Measurements from ENCODE around the gene CCS. TPM values are rescaled to one million over a fixed set of nuclear protein-coding genes. Genes with fewer than 3 reads are reported as not detected.

CCS gene
- total and polyA plus RNA-seq, 7 experiments from 2014 or later: 32.8 to 63.5 (median 42.5) TPM

DNA sequence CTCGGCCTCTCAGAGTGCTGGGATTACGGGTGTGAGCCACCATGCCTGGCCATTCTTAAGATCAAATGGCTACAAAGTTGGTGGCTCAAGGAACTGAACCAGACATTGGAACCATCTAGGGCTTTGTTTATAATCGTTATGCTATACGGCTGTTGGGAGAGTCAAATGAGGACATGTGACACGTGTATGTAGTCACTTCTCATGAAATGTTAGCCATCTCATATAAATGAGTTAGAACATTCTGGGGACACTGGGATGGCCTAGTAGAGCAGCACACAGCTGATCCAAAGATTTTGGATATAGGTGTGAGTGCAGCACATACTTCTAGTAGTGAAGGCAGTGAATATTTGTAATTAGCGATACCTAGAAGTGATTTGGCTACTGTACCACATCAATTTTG is 38.9 kb downstream of the CCS start:
- Histone ChIP-seq H3K4me1 (ENCODE audit: control insufficient read depth in 2 of 2, insufficient read depth in 2 of 2, low read length in 2 of 2) (peaks cover 4% of the 10 kb centered on the region in 2 donors), H3K27me3 (ENCODE audit: control insufficient read depth in 2 of 2, insufficient read depth in 2 of 2, low read length in 2 of 2) (no peaks in the 10 kb centered on the region), H3K9me3 (ENCODE audit: control insufficient read depth in 2 of 3, low read length in 3 of 3) (no peaks in the 10 kb centered on the region), H3K4me3 (ENCODE audit: low read length) (no peak overlapping the region), H3K27ac (ENCODE audit: low read depth, low read length) (no peak overlapping the region), H3K36me3 (ENCODE audit: control insufficient read depth in 2 of 3, insufficient read depth in 3 of 3, low read length in 3 of 3) (peaks cover 9 to 49% (median 20%) of the 10 kb centered on the region in 3 experiments)
- ChIA-PET POLR2A (interaction anchor here (1.2 to 18.2 kb wide), 2 partner anchors 10 to 35 kb away, joined by 4 to 376 read pairs; partner anchors contain the start of gene RBM14), CTCF (no interaction called here)
- H3K27ac Mint-ChIP-seq: peak overlapping the region in 5 of 9 donors; percentile 2 to 72 (median 36)
- peaks cover 0 to 2% (median 0%) of the 10 kb centered on the region in 11 donors for H3K9me3 Mint-ChIP-seq
- peaks cover 31 to 58% (median 54%) of the 10 kb centered on the region in 7 donors for H3K4me1 Mint-ChIP-seq
- ATAC-seq (no peak), DNase-seq (no peak)
- no peaks in the 10 kb centered on the region for H3K27me3 Mint-ChIP-seq
- H3K36me3 Mint-ChIP-seq: peaks cover 0 to 40% (median 31%) of the 10 kb centered on the region in 5 donors
- intact Hi-C loops (cut with micrococcal nuclease): no loop called here
- no peak overlapping the region for H3K4me3 Mint-ChIP-seq

DNA sequence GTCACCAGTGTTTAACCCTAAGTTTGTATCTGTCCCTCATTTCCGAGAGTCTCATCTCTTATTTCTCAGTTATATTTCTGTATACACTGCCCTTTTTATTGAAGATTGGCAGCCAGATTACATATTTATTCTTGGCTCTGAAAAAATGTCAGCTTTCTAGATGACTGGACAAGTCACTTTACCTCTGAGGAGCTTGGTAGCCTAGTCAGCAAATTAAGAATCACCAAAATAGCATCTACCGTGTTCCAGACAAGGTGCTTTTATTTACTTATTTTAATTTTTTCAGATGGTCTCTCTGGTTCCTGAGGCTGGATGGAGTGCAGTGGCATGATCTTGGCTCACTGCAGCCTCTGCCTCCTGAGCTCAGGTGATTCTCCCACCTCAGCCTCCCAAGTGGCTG is 40.0 kb downstream of the CCS start:
- Mint-ChIP-seq H3K27me3 (no peaks in the 10 kb centered on the region), H3K4me3 (no peak overlapping the region), H3K9me3 (peaks cover 0 to 1% (median 0%) of the 10 kb centered on the region in 11 donors), H3K4me1 (peaks cover 33 to 58% (median 50%) of the 10 kb centered on the region in 7 donors), H3K36me3 (peaks cover 0 to 30% (median 27%) of the 10 kb centered on the region in 5 donors), H3K27ac (peak overlapping the region in 1 of 9 donors; percentile 72)
- Histone ChIP-seq H3K27me3 (ENCODE audit: control insufficient read depth in 2 of 2, insufficient read depth in 2 of 2, low read length in 2 of 2) (no peaks in the 10 kb centered on the region), H3K9me3 (ENCODE audit: control insufficient read depth in 2 of 3, low read length in 3 of 3) (no peaks in the 10 kb centered on the region), H3K4me3 (ENCODE audit: low read length) (no peak overlapping the region), H3K4me1 (ENCODE audit: control insufficient read depth in 2 of 2, insufficient read depth in 2 of 2, low read length in 2 of 2) (peaks cover 9 to 10% of the 10 kb centered on the region in 2 donors), H3K27ac (ENCODE audit: low read depth, low read length) (no peak overlapping the region), H3K36me3 (ENCODE audit: control insufficient read depth in 2 of 3, insufficient read depth in 3 of 3, low read length in 3 of 3) (peaks cover 6 to 38% (median 9%) of the 10 kb centered on the region in 3 experiments)
- ATAC-seq: no peak
- intact Hi-C loops (cut with micrococcal nuclease): no loop called here
- CTCF ChIA-PET: no interaction called here
- DNase-seq: no peak
- POLR2A ChIA-PET: interaction anchor here (18.2 kb wide), 1 partner anchor 11 kb away, joined by 376 read pairs; the partner anchor contains the start of gene RBM14

DNA sequence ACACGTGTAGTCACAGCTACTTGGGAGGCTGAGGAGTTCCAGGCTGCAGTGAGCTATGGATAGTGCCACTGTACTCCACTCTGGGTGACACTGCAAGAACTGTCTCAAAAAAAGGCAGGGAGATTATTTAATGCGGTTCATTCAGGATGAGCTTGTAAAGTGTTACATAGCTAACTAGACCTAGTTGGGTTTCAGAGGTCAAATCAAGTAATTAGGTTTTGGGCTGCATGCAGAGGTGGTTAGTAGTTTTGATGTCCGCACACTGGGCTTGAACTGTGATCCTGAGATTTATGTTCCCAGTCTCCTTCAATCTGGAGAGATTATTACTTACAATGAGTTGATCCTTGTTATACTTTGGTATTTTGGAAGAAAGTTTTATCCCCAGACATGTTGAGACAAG is 43.4 kb downstream of the CCS start:
- Histone ChIP-seq H3K4me3 (ENCODE audit: low read length) (no peak overlapping the region), H3K4me1 (ENCODE audit: control insufficient read depth in 2 of 2, insufficient read depth in 2 of 2, low read length in 2 of 2) (peaks cover 28% of the 10 kb centered on the region in 2 donors), H3K36me3 (ENCODE audit: control insufficient read depth in 2 of 3, insufficient read depth in 3 of 3, low read length in 3 of 3) (peaks cover 14 to 34% (median 14%) of the 10 kb centered on the region in 3 experiments), H3K27me3 (ENCODE audit: control insufficient read depth in 2 of 2, insufficient read depth in 2 of 2, low read length in 2 of 2) (no peaks in the 10 kb centered on the region), H3K27ac (ENCODE audit: low read depth, low read length) (no peak overlapping the region), H3K9me3 (ENCODE audit: control insufficient read depth in 2 of 3, low read length in 3 of 3) (no peaks in the 10 kb centered on the region)
- Mint-ChIP-seq H3K4me3 (peak overlapping the region in 6 of 10 donors; percentile 19 to 50 (median 26)), H3K4me1 (peaks cover 32 to 63% (median 55%) of the 10 kb centered on the region in 7 donors), H3K36me3 (peaks cover 7 to 35% (median 30%) of the 10 kb centered on the region in 5 donors), H3K27ac (peak overlapping the region; percentile 17 to 98 (median 52)), H3K27me3 (no peaks in the 10 kb centered on the region), H3K9me3 (peaks cover 0 to 2% (median 0%) of the 10 kb centered on the region in 11 donors)
- intact Hi-C loops (cut with micrococcal nuclease): loop anchor here in 1 of 2 donors (5.0 kb wide), 1 partner anchor 321 kb away; the partner anchor contains the start of gene PC
- ChIA-PET CTCF (interaction anchor here (0.5 to 3.8 kb wide), 3 partner anchors 12 to 534 kb away, joined by 3 to 13 read pairs (median 5); partner anchors contain the start of gene RBM4B), POLR2A (interaction anchor here (1.4 to 18.2 kb wide), 2 partner anchors 9 to 15 kb away, joined by 3 to 376 read pairs; partner anchors contain the start of gene RBM14)
- ATAC-seq: no peak
- DNase-seq: no peak

DNA sequence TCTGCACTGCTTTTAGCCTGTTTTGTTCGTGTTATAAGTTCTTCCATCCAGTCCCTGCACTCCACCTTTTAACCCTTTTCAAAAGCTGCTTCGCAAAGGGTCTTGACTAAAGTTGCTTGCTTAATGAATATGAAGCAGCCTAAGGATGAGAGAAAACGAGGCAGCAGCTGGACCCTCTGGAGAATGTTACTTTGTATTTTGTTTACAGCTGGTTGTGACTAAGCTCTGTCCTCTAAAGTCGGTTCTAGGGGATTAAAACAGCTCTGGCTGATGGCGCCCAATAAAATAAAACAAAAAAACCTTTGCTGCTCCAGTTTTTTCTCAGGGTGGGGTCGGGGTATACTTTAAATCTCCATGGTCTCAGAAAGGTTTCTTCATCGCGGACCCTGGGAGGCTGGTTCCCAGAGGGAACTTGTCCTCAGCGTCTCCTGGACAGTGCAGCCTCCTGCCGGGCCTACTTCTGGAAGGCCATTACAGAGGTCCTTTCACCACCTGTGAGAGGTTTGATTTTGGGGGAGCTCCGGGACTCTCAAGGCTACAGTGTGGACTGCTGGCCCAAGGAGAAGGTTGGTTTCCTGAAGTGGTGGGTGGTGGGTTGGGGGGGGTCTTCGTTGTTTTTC is 44.7 kb downstream of the CCS start:
- H3K4me1 Mint-ChIP-seq: peaks cover 38 to 66% (median 60%) of the 10 kb centered on the region in 7 donors
- H3K4me3 Mint-ChIP-seq: peak overlapping the region; percentile 92 to 100 (median 94)
- no peak for ATAC-seq
- H3K4me1 ChIP-seq (ENCODE audit: control insufficient read depth in 2 of 2, insufficient read depth in 2 of 2, low read length in 2 of 2): peaks cover 36 to 41% of the 10 kb centered on the region in 2 donors
- H3K9me3 Mint-ChIP-seq: peaks cover 0 to 2% (median 0%) of the 10 kb centered on the region in 11 donors
- CTCF ChIA-PET: interaction anchor here (0.6 to 3.8 kb wide), 8 partner anchors 9 to 294 kb away, joined by 3 to 13 read pairs (median 5); partner anchors contain the start of genes RBM14 and RBM4B
- no peaks in the 10 kb centered on the region for H3K27me3 ChIP-seq (ENCODE audit: control insufficient read depth in 2 of 2, insufficient read depth in 2 of 2, low read length in 2 of 2)
- POLR2A ChIA-PET: interaction anchor here (0.5 to 18.2 kb wide), 26 partner anchors 9 to 1628 kb away, joined by 3 to 376 read pairs (median 5); partner anchors contain the start of genes BBS1, CTSF, DPP3 and MUS81
- no peaks in the 10 kb centered on the region for H3K27me3 Mint-ChIP-seq
- peak overlapping the region; percentile 67 for H3K4me3 ChIP-seq (ENCODE audit: low read length)
- intact Hi-C loops (cut with micrococcal nuclease): loop anchor here (1.0 to 5.0 kb wide), 12 partner anchors 10 to 320 kb away; partner anchors contain the start of genes CCDC87 (in 2 of the 2), CCS (in 2 of the 2), DPP3 (in 2 of the 2) and RBM4B (in 2 of the 2)
- H3K27ac ChIP-seq (ENCODE audit: low read depth, low read length): peak overlapping the region; percentile 71
- no peaks in the 10 kb centered on the region for H3K9me3 ChIP-seq (ENCODE audit: control insufficient read depth in 2 of 3, low read length in 3 of 3)
- no peak for DNase-seq
- H3K36me3 Mint-ChIP-seq: peaks cover 12 to 37% (median 35%) of the 10 kb centered on the region in 5 donors
- peaks cover 20 to 39% (median 23%) of the 10 kb centered on the region in 3 experiments for H3K36me3 ChIP-seq (ENCODE audit: control insufficient read depth in 2 of 3, insufficient read depth in 3 of 3, low read length in 3 of 3)
- H3K27ac Mint-ChIP-seq: peak overlapping the region; percentile 87 to 98 (median 96)

DNA sequence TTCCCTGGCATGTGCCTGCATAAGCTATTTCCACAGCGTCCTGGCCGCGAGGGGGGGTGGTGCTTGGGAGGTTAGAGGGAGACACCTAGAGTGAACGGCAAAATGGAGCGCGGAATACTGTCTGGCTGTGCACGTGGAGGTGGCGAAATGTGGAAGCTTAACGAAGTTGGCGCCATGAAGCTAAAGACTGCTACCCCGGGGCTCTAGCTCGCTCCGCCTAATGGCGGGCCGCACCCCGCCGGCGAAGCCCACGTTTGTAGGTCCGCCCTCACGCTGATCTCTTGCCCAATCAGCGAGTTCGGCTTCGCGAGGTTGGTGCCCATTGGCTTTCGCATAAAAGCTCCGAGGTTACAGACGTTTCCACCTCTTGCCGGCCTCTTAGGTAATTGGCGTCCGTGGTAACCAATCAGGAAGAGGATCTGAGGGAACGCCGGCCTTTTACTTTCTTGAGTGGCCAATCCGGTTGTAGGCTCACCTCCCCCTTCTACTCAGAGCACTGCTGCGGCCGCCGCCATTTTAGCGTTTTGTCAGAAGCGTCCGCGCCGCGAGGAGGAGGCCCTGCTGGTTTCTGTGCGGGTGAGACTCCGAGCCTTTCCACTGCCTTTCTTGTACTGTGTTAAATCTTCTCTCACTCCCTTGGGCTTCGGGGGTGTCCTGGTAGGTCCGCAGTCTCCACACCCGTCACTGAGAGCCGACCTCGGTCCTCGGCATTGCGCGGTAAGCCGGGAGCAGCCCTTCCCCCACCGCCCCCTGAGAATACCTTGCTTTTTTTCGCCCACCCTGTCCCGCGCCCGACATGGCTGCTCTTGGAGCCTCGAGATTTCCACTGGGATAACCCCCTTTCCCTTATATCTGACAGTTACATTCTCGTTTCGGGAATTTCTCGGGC is 45.4 kb downstream of the CCS start, which contains the start of gene RBM4:
Gene RBM4 (plus strand): TSS at position 527 of the 889 bp plus-strand sequence. CDS start 1,009 bp downstream, outside the sequence.
- Mint-ChIP-seq H3K9me3 (peaks cover 0 to 2% (median 0%) of the 10 kb centered on the region in 11 donors), H3K36me3 (peaks cover 15 to 45% (median 43%) of the 10 kb centered on the region in 5 donors), H3K4me1 (peaks cover 45 to 73% (median 68%) of the 10 kb centered on the region in 7 donors), H3K27me3 (no peaks in the 10 kb centered on the region), H3K27ac (peak within 1 kb of the TSS; percentile 87 to 98 (median 96)), H3K4me3 (peak within 1 kb of the TSS; percentile 92 to 100 (median 94))
- POLR2A ChIA-PET: interaction anchor here (0.5 to 18.2 kb wide), 37 partner anchors 8 to 1629 kb away, joined by 3 to 376 read pairs (median 4); partner anchors contain the start of genes BBS1, CCDC87, CTSF and DPP3
- Histone ChIP-seq H3K36me3 (ENCODE audit: control insufficient read depth in 2 of 3, insufficient read depth in 3 of 3, low read length in 3 of 3) (peaks cover 26 to 41% (median 29%) of the 10 kb centered on the region in 3 experiments), H3K27ac (ENCODE audit: low read depth, low read length) (peak within 1 kb of the TSS; percentile 93), H3K4me1 (ENCODE audit: control insufficient read depth in 2 of 2, insufficient read depth in 2 of 2, low read length in 2 of 2) (peaks cover 44 to 48% of the 10 kb centered on the region in 2 donors), H3K4me3 (ENCODE audit: low read length) (peak within 1 kb of the TSS; percentile 91), H3K27me3 (ENCODE audit: control insufficient read depth in 2 of 2, insufficient read depth in 2 of 2, low read length in 2 of 2) (no peaks in the 10 kb centered on the region), H3K9me3 (ENCODE audit: control insufficient read depth in 2 of 3, low read length in 3 of 3) (no peaks in the 10 kb centered on the region)
- intact Hi-C loops (cut with micrococcal nuclease): loop anchor here (1.0 to 5.0 kb wide), 12 partner anchors 9 to 319 kb away; partner anchors contain the start of genes CCDC87 (in 2 of the 2), CCS (in 2 of the 2), DPP3 (in 2 of the 2) and RBM4B (in 2 of the 2)
- CTCF ChIA-PET: interaction anchor here (0.6 to 3.8 kb wide), 13 partner anchors 10 to 293 kb away, joined by 3 to 13 read pairs (median 4); partner anchors contain the start of genes RBM14 and RBM4B
- ATAC-seq (peak; percentile 93), DNase-seq (peak; percentile 80 to 99 (median 98))

Measured in naive thymus-derived CD4-positive, alpha-beta T cell (primary cell).